IPS-11a (cell line): ENCODE data around the gene KDM8.

Experiments used
- H3K4me3 ChIP-seq: one replicate; pipeline ENCODE4 v1.5.1; 2013; ENCODE audit warnings: low read depth, low read length, control low read depth

KDM8 gene

GRCh38 chr16:27214084-27214961 lies 11.0 kb downstream of the KDM8 start:
- H3K4me3 ChIP-seq: no peak overlapping the region

- no peak overlapping the region for H3K4me3 ChIP-seq
These were observed 12.3 kb downstream of the KDM8 start for GRCh38 chr16:27215660-27216059.

GRCh38 chr16:27216297-27216885 lies 13.1 kb downstream of the KDM8 start:
- no peak overlapping the region for H3K4me3 ChIP-seq

GRCh38 chr16:27217256-27217655 lies 13.9 kb downstream of the KDM8 start:
- no peak overlapping the region for H3K4me3 ChIP-seq

- no peak overlapping the region for H3K4me3 ChIP-seq
These were observed 15.4 kb downstream of the KDM8 start for GRCh38 chr16:27218756-27219155.

GRCh38 chr16:27219161-27219560 lies 15.8 kb downstream of the KDM8 start:
- H3K4me3 ChIP-seq: no peak overlapping the region

GRCh38 chr16:27220120-27220519 lies 16.8 kb downstream of the KDM8 start:
- no peak overlapping the region for H3K4me3 ChIP-seq

- H3K4me3 ChIP-seq: no peak overlapping the region
These were observed 17.2 kb downstream of the KDM8 start for GRCh38 chr16:27220527-27220926.

GRCh38 chr16:27220991-27221390 lies 17.7 kb downstream of the KDM8 start:
- H3K4me3 ChIP-seq: no peak overlapping the region

GRCh38 chr16:27221576-27222248 lies 18.4 kb downstream of the KDM8 start:
- no peak overlapping the region for H3K4me3 ChIP-seq

GRCh38 chr16:27222249-27223225 lies 19.2 kb downstream of the KDM8 start:
- H3K4me3 ChIP-seq: no peak overlapping the region

GRCh38 chr16:27223226-27223610 lies 19.9 kb downstream of the KDM8 start:
- no peak overlapping the region for H3K4me3 ChIP-seq

- no peak overlapping the region for H3K4me3 ChIP-seq
These were observed 20.4 kb downstream of the KDM8 start for GRCh38 chr16:27223701-27224100.

- no peak overlapping the region for H3K4me3 ChIP-seq
These were observed 21.0 kb downstream of the KDM8 start for GRCh38 chr16:27224271-27224737.

GRCh38 chr16:27224741-27225300 lies 21.5 kb downstream of the KDM8 start:
- no peak overlapping the region for H3K4me3 ChIP-seq

- H3K4me3 ChIP-seq: no peak overlapping the region
These were observed 22.4 kb downstream of the KDM8 start for GRCh38 chr16:27225536-27226360.

GRCh38 chr16:27226476-27226875 lies 23.1 kb downstream of the KDM8 start:
- no peak overlapping the region for H3K4me3 ChIP-seq

GRCh38 chr16:27226976-27227705 lies 23.8 kb downstream of the KDM8 start:
- H3K4me3 ChIP-seq: no peak overlapping the region

- H3K4me3 ChIP-seq: no peak overlapping the region
These were observed 24.7 kb downstream of the KDM8 start for GRCh38 chr16:27228045-27228444.
